ENCODE data around the gene MAPKAP1. TPM values are rescaled to one million over a fixed set of nuclear protein-coding genes. Genes with fewer than 3 reads are reported as not detected.

Gene MAPKAP1
- total and polyA plus RNA-seq, 9 donors: 47.3 to 67.3 (median 59.6) TPM

DNA sequence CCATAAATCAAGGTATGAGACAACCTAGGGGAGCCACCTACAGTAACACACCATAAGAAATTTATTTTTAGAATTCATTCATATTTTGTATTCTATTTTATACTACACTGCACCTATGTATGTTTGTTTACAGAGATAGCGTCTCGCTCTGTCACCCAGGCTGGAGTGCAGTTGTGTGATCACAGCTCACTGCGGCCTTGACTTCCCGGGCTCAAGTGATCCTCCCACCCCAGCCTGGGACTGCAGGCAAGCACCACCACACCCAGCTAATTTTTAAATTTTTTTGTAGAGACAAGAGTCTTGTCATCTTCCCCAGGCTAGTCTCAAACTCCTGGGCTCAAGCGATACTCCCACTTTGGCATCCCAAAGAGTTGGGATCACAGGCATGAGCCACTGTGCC lies 25.4 kb downstream of the MAPKAP1 start:
- no peak for DNase-seq
- no peak overlapping the region for H3K27ac ChIP-seq (ENCODE audit: low read length)
- H3K36me3 ChIP-seq (ENCODE audit: control insufficient read depth, insufficient read depth, low read length): peaks cover 7% of the 10 kb centered on the region
- peaks cover 9% of the 10 kb centered on the region for H3K4me1 ChIP-seq (ENCODE audit: control insufficient read depth, insufficient read depth, low read length)
- no peaks in the 10 kb centered on the region for H3K9me3 ChIP-seq (replicated peaks; ENCODE audit: control insufficient read depth, low read depth, low read length)
- no CpG with 5 or more reads among the region's 5 CpGs for WGBS (ENCODE audit: insufficient coverage)
- no peak overlapping the region for H3K4me3 ChIP-seq (ENCODE audit: low read length)
- no peaks in the 10 kb centered on the region for H3K27me3 ChIP-seq (ENCODE audit: control insufficient read depth, insufficient read depth, low read length)

DNA sequence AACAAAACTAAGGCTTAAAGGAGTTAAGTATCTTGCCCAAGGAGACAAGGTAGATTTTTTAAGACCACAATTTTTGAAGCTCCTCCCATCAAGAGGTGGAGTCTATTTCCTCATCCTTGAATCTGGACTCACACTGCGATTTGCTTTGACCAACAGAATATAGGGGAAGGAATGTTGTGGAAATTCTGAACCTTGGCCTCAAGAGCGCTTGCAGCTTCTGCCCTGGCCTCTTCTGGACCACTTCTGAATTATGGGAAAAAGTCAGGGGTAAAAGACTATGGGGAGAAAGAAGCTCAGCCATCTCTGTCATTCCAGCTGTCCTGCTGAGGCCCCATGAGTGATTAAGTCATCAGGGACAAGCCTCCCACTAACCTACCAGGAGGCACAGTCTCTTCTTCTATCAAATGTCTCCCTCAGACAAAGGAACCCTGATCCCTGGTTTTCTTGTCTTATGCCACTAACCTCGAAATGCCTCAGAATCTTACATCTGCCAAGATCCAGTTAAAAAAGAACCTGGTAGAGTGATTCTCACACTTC lies 25.9 kb downstream of the MAPKAP1 start:
- H3K36me3 ChIP-seq (ENCODE audit: control insufficient read depth, insufficient read depth, low read length): peaks cover 7% of the 10 kb centered on the region
- no peak for DNase-seq
- 100% methylated on average over 1 of the region's 3 CpGs for WGBS (ENCODE audit: insufficient coverage)

DNA sequence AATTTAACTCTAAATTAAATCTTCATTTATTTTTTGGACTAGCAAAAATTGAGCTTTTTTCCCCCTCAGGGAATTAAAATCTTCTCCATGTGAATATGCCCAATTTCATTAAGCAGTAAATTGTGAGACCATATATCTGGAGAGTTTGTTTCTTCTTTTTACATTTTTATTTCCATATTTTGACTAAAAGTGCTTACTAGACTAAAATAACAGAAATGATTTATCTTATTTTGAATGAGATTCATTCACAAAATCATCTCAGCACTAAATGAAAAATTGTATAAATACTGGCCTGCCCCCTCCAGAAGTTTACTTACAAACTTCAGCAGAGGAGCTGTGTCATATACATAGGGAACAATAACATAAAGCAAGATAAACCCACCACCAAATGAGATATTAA lies 26.6 kb downstream of the MAPKAP1 start:
- no peak for DNase-seq
- Histone ChIP-seq H3K27me3 (ENCODE audit: control insufficient read depth, insufficient read depth, low read length) (no peaks in the 10 kb centered on the region), H3K4me1 (ENCODE audit: control insufficient read depth, insufficient read depth, low read length) (peaks cover 9% of the 10 kb centered on the region)

More for the DNA sequence above, 25.9 kb downstream of the MAPKAP1 start:
- no peaks in the 10 kb centered on the region for H3K27me3 ChIP-seq (ENCODE audit: control insufficient read depth, insufficient read depth, low read length)
- H3K27ac ChIP-seq (ENCODE audit: low read length): no peak overlapping the region
- H3K9me3 ChIP-seq (replicated peaks; ENCODE audit: control insufficient read depth, low read depth, low read length): no peaks in the 10 kb centered on the region
- no peak overlapping the region for H3K4me3 ChIP-seq (ENCODE audit: low read length)
- H3K4me1 ChIP-seq (ENCODE audit: control insufficient read depth, insufficient read depth, low read length): peaks cover 9% of the 10 kb centered on the region

DNA sequence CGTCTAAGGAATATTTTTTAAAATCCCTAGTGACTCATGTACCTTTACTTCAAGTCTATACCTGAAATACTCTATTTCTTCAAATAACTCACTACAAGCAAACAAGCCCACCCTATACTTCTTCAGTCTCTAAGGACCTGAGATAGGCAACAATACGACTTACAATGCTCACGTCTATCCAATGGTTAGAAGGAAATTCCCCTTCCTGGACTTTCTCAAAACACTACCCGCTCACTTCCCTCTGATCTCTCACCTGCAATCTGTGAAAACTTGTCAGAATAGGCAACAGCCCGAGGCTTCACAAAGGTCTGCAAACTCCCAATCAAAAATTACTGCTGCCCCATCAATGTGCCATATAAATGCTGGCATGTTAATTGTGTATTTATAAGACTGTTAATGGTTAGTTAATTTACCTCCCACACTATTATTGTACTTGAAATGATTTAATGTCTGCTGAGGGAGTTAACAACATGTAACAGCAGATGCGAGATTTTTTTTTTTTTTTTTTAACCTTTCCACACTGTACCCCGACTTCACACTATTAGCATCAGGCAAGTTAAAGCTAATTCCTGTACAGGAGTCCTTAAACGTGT lies 27.3 kb downstream of the MAPKAP1 start:
- H3K27me3 ChIP-seq (ENCODE audit: control insufficient read depth, insufficient read depth, low read length): no peaks in the 10 kb centered on the region
- no peak overlapping the region for H3K4me3 ChIP-seq (ENCODE audit: low read length)
- H3K9me3 ChIP-seq (replicated peaks; ENCODE audit: control insufficient read depth, low read depth, low read length): no peaks in the 10 kb centered on the region
- peaks cover 11% of the 10 kb centered on the region for H3K4me1 ChIP-seq (ENCODE audit: control insufficient read depth, insufficient read depth, low read length)
- WGBS (ENCODE audit: insufficient coverage): 83% methylated on average over 2 of the region's 8 CpGs
- peaks cover 3% of the 10 kb centered on the region for H3K36me3 ChIP-seq (ENCODE audit: control insufficient read depth, insufficient read depth, low read length)
- no peak for DNase-seq
- no peak overlapping the region for H3K27ac ChIP-seq (ENCODE audit: low read length)

More for the DNA sequence above, 26.6 kb downstream of the MAPKAP1 start:
- Histone ChIP-seq H3K4me3 (ENCODE audit: low read length) (no peak overlapping the region), H3K36me3 (ENCODE audit: control insufficient read depth, insufficient read depth, low read length) (peaks cover 7% of the 10 kb centered on the region), H3K9me3 (replicated peaks; ENCODE audit: control insufficient read depth, low read depth, low read length) (no peaks in the 10 kb centered on the region), H3K27ac (ENCODE audit: low read length) (no peak overlapping the region)

DNA sequence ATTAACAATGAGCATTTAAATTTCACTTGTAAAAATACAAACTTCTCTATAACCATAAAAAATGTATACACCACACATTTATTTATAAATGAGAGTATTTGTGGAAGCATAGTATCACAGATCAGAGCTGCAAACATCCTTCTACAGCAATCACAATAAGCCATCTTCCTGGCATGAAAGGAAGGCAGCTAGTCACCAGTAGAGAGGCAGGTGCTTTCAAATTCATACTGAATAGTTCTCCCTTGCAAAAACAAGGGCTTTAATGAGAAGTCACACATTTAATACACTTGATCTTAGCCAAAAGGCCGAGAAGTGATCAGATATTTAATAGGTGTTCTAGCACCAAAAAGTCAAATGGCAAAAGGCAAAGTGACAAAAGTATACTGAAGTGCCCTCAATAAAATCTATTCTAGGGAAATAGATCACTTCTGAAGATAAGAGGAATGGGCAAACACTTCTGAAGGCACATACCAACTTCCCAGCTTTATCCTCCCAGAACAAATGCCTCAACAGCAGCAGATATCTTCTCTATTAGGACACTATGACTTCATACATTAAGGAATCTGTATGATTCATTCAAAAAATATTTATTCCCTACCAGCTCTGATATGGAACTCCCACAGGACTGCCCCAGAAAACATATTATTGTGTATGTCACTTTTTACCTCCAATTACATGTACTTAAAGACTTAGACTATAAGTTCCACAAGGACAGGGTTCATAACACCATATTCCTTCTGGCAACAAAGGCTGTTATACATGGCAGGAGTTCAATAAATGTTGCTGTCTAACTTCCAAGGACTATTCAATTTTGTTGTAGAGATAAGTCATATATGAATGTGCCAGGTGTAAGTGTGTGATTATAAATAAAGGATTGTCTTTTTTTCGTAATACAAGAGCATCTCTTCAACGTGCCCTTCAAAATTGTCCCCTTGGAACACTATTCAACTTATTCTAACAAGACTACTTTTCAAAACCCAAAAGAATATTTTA lies 31.7 kb downstream of the MAPKAP1 start:
- Histone ChIP-seq H3K27me3 (ENCODE audit: control insufficient read depth, insufficient read depth, low read length) (no peaks in the 10 kb centered on the region), H3K4me1 (ENCODE audit: control insufficient read depth, insufficient read depth, low read length) (peaks cover 2% of the 10 kb centered on the region), H3K9me3 (replicated peaks; ENCODE audit: control insufficient read depth, low read depth, low read length) (no peaks in the 10 kb centered on the region), H3K27ac (ENCODE audit: low read length) (peak overlapping the region; percentile 38), H3K36me3 (ENCODE audit: control insufficient read depth, insufficient read depth, low read length) (peaks cover 3% of the 10 kb centered on the region), H3K4me3 (ENCODE audit: low read length) (no peak overlapping the region)
- WGBS (ENCODE audit: insufficient coverage): no CpG with 5 or more reads among the region's 3 CpGs
- peak; percentile 40 for DNase-seq

DNA sequence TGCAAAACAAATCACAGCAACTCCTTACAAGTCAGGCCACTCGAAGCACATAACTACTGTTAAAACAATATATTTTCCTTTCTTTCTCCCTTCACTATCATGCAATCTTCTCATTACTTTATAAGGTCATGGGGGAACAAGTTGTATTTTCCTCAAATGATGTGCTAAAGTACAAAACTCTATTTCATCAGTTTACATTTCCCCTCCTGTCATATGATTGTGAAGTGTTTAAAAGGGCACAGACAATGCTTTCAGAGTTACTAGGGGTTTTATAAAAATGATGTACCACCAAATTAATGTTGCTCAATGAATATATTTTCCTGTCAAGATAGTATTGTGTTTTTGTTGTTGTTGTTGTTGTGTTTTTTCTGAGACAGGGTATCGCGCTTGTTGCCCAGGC lies 34.1 kb downstream of the MAPKAP1 start:
- no peak overlapping the region for H3K4me3 ChIP-seq (ENCODE audit: low read length)
- no peaks in the 10 kb centered on the region for H3K9me3 ChIP-seq (replicated peaks; ENCODE audit: control insufficient read depth, low read depth, low read length)

DNA sequence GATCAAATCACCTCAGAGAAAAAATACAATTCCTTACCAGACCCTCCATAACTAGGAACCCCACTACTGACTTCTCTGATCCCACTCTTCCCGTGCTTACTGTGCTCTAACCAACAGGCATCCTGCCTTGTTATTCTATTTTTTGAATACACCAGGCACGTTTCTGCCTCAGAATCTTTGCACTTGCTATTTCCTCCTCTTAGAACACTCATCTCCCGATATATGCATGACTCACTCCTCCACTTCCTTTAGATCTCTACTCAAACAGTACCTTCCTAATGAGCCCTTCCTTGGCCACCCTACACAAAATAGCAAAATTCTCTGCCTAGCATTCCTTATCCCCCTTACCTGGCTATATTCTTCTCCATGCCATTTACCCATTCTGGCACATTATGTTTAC lies 43.9 kb downstream of the MAPKAP1 start:
- no peak overlapping the region for H3K4me3 ChIP-seq (ENCODE audit: low read length)
- H3K27me3 ChIP-seq (ENCODE audit: control insufficient read depth, insufficient read depth, low read length): no peaks in the 10 kb centered on the region
- DNase-seq: no peak
- H3K27ac ChIP-seq (ENCODE audit: low read length): no peak overlapping the region
- H3K9me3 ChIP-seq (replicated peaks; ENCODE audit: control insufficient read depth, low read depth, low read length): no peaks in the 10 kb centered on the region
- peaks cover 3% of the 10 kb centered on the region for H3K36me3 ChIP-seq (ENCODE audit: control insufficient read depth, insufficient read depth, low read length)
- 74% methylated on average over 3 of the region's 3 CpGs for WGBS (ENCODE audit: insufficient coverage)
- H3K4me1 ChIP-seq (ENCODE audit: control insufficient read depth, insufficient read depth, low read length): no peaks in the 10 kb centered on the region

More for the DNA sequence above, 34.1 kb downstream of the MAPKAP1 start:
- no peak for DNase-seq
- H3K27ac ChIP-seq (ENCODE audit: low read length): no peak overlapping the region
- H3K36me3 ChIP-seq (ENCODE audit: control insufficient read depth, insufficient read depth, low read length): peaks cover 6% of the 10 kb centered on the region
- peaks cover 2% of the 10 kb centered on the region for H3K4me1 ChIP-seq (ENCODE audit: control insufficient read depth, insufficient read depth, low read length)
- H3K27me3 ChIP-seq (ENCODE audit: control insufficient read depth, insufficient read depth, low read length): no peaks in the 10 kb centered on the region
- WGBS (ENCODE audit: insufficient coverage): no CpG with 5 or more reads among the region's 3 CpGs

DNA sequence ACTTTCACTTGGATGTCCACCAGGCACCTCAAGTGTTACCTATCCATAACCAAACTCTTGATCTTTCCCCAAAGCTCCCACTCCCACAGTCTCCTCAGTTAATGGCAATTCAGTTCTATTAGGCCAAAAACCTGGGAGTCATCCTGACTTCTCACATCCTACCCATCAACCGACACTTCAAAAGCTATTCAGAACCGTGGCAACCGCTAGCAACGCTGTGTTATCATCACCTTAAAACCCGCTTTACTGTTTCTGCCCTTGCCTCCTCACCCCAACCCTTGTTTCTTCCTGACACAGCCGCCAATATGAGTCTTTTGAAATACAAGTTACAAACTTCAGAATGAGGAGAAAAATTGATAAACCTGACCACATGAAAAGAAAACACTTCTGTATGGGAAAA lies 46.5 kb downstream of the MAPKAP1 start:
- 60% methylated on average over 4 of the region's 6 CpGs for WGBS (ENCODE audit: insufficient coverage)
- Histone ChIP-seq H3K4me3 (ENCODE audit: low read length) (no peak overlapping the region), H3K9me3 (replicated peaks; ENCODE audit: control insufficient read depth, low read depth, low read length) (no peaks in the 10 kb centered on the region), H3K27ac (ENCODE audit: low read length) (no peak overlapping the region), H3K36me3 (ENCODE audit: control insufficient read depth, insufficient read depth, low read length) (no peaks in the 10 kb centered on the region), H3K27me3 (ENCODE audit: control insufficient read depth, insufficient read depth, low read length) (no peaks in the 10 kb centered on the region), H3K4me1 (ENCODE audit: control insufficient read depth, insufficient read depth, low read length) (no peaks in the 10 kb centered on the region)
- no peak for DNase-seq

DNA sequence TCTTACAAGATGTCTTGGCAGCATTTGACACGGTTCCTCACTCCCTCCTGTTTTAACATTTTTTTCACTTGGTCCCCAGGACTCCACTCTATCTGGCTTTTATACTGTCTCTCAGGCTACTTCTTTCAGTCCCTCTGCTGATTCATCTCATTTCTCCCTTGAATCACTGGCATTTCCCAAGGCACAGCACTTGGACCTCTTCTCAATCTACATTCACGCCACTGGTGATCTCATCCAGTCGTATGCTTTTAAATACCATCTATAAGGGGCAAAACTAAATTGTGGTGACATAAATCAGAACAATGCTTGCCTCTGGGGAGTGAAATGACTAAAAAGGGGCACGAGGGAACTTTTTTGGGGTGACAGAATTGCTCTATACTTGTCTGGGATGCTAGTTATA lies 47.1 kb downstream of the MAPKAP1 start:
- Histone ChIP-seq H3K4me3 (ENCODE audit: low read length) (no peak overlapping the region), H3K9me3 (replicated peaks; ENCODE audit: control insufficient read depth, low read depth, low read length) (no peaks in the 10 kb centered on the region), H3K4me1 (ENCODE audit: control insufficient read depth, insufficient read depth, low read length) (no peaks in the 10 kb centered on the region), H3K36me3 (ENCODE audit: control insufficient read depth, insufficient read depth, low read length) (no peaks in the 10 kb centered on the region), H3K27me3 (ENCODE audit: control insufficient read depth, insufficient read depth, low read length) (no peaks in the 10 kb centered on the region), H3K27ac (ENCODE audit: low read length) (no peak overlapping the region)
- 48% methylated on average over 1 of the region's 4 CpGs for WGBS (ENCODE audit: insufficient coverage)
- no peak for DNase-seq

DNA sequence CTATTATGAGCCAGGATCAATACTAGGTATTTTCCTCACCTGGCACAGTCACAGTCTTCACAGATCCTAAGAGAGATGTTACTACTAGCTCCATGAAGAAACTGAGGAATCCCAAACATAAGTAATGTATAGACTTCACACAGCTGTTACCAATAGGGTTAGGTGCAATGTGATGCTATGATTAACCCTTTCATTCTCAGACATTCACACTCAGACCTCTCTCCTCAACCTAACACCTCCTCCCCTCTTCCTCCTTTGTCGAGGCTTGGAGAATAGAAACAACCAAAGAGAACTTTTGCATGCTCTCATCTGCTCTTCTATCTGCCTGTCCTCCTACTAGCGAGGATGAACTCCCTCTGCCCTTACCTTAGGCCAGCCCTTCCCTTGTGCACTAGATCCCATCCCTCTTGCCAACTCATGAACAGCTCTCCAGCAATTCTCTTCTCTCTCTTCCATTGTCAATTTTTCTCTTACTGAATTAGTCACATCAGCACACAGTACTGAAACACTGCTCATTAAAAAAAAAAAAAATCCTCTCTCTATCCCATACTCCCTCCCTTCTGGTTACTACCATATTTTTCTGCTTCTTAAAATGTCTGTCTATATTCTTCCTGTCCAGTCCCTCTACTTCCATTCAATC lies 47.7 kb downstream of the MAPKAP1 start:
- Histone ChIP-seq H3K4me1 (ENCODE audit: control insufficient read depth, insufficient read depth, low read length) (no peaks in the 10 kb centered on the region), H3K27me3 (ENCODE audit: control insufficient read depth, insufficient read depth, low read length) (no peaks in the 10 kb centered on the region), H3K27ac (ENCODE audit: low read length) (no peak overlapping the region), H3K9me3 (replicated peaks; ENCODE audit: control insufficient read depth, low read depth, low read length) (no peaks in the 10 kb centered on the region), H3K4me3 (ENCODE audit: low read length) (no peak overlapping the region), H3K36me3 (ENCODE audit: control insufficient read depth, insufficient read depth, low read length) (no peaks in the 10 kb centered on the region)
- DNase-seq: no peak
- 58% methylated on average over 2 of the region's 2 CpGs for WGBS (ENCODE audit: insufficient coverage)
